Stimulated activated CD8-positive, alpha-beta memory T cell treated with anti-CD3 and anti-CD28 coated beads, Interleukin-15, amount 100 ng/mL, for 24 hours (primary cell): ENCODE measurements around the gene AMOTL2.

Source experiments
- DNase-seq: peaks from one replicate; pipeline ENCODE4 v3.0.0-alpha.2; 2020; ENCODE audit warnings: low read depth

AMOTL2 gene

DNA sequence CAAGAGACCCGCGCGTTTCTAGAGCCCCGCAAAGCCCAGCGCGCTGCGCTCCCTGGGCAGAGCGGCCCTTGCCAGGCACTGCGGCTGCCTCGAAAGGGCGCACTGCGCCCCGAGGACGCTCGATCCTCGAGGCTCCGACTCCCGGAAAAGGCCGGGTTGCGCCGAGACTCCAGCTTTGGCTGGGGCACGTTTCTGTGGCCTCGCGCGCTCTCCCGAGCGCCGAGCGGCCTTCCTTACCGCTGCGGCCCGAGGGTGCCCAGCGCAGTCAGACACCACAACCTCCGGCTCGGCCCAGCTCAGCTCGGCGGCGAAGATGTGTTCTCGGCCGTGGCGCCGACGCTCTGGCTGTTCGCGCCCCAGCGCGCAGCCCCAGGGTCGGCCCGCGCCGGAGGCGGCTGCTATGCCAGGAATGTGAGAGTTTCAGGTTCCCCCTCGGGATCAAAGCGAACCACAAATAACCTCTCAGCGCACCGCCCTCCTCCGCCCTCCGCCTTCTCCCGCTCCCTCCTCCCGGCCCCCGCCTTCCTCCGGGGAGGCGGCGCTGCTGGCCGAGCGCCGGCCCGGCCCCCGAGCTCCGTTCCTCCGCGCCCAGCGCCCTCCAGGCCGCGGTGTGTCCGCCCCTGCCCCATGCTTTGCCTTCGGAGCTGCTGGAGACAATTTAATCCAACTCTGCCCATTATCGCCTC, at the start of gene AMOTL2:
Gene AMOTL2, minus strand, starts transcription at position 343 of the 686 bp plus-strand sequence. CDS start 3,014 bp downstream, outside the sequence.
- DNase-seq: no peak

DNA sequence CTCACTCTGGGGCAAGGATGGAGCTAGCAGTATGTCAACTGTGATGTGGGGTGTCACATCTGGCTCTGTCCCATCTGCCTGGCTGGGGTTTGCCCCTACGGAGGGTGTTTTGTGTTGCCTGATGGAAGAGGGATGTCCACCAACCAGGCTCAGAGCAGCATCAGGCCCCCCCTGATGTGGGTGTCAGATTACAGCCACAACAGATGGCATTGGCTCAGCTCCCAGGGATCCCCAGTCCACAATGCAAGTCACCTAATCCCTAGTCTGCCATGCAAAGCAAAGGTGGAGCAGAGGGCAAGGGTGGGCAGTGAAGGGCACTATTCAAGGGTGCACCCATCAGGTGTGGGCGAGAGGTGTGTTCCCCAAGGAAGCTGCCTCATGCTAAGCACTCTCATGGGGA, 48.9 kb upstream of the AMOTL2 start:
- no peak for DNase-seq

DNA sequence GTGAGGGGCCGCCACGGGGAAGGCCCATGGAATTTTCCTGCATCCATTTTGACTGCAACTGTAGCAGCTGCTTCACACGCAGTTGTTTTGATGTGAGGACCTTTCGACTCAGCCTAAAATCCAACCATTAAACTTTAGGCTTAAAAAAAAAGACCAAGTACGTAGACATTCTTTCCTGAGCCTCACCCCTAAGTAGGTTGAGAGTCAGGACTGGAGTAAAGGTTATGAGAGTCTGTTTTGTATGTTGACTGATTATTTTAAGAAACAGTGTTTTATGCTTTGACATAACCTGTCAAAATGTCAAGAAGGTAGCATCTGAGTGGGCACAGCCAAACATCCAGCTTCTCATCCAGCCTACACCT, 45.7 kb upstream of the AMOTL2 start:
- DNase-seq: no peak

DNA sequence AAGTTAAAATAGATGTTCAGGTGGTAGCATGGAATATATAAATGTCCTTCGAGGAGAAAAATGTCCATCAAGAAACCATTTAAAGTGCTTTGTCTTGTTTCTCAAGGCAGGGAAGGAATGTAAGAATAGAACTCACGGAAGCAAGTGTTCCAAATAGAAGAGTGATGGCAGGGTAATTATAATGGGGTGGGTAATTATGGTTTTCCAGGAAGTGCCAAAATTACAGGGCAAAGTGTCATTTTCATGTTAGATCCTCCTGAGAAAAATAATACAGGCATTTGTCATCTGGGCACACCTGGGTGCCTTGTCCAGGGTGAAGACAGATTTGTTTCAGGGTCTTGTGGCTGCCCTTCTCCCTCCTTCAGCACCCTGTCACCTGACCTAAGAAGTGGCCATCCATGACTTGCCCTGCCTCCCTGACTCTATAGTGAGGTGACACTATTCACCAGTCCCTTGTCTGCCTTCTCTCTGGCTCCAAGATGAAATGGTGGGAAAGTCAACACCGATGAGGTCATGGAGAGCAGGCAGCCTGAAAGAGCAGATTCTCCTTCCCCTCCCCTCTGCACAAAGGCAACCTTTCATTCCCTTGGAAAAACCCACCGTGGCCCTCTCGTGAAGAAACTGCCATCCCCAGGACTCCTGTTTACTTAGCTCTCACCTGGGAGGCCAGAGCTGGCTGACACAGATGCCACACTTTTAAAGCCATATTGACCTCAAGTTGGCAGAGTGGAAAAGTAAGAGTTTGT, 45.1 kb upstream of the AMOTL2 start:
- DNase-seq: no peak

DNA sequence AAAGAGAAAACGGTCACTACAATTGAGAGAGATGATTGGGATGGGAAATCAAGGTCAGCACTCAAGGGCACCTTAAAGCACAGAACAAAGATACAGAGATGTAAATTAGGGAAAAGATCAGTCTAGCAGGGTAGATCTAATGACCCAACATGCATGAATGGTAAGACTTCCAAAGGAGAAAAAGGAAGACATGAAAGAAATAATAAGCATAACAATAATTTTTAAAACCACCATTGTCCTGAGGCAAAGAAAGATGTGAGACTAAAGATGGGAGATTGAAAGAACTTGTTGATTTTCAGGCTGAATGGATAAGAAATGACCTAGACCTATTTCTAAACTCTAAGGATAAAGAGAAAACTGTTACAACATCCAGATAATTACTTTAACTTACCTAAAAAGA, 34.8 kb upstream of the AMOTL2 start:
- no peak for DNase-seq

DNA sequence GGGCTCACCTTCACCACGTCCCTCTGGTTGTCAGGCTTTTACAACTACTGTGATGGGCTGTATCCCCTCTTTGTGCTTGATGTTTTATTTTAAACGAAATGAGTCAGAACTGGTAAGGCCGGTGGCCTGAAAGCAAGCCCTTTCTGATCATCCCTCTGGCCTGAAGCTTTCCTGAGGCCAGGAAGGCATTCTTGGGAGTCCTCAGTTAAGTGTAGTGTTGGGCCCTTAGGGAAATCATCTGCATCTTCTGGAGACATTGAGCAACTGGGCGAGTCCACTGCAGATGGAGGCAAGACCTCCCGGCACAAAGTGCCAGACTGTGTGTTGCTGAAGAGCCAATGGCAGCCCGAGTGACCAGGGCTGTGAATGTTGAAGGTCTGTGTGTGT, 33.0 kb upstream of the AMOTL2 start:
- DNase-seq: no peak

DNA sequence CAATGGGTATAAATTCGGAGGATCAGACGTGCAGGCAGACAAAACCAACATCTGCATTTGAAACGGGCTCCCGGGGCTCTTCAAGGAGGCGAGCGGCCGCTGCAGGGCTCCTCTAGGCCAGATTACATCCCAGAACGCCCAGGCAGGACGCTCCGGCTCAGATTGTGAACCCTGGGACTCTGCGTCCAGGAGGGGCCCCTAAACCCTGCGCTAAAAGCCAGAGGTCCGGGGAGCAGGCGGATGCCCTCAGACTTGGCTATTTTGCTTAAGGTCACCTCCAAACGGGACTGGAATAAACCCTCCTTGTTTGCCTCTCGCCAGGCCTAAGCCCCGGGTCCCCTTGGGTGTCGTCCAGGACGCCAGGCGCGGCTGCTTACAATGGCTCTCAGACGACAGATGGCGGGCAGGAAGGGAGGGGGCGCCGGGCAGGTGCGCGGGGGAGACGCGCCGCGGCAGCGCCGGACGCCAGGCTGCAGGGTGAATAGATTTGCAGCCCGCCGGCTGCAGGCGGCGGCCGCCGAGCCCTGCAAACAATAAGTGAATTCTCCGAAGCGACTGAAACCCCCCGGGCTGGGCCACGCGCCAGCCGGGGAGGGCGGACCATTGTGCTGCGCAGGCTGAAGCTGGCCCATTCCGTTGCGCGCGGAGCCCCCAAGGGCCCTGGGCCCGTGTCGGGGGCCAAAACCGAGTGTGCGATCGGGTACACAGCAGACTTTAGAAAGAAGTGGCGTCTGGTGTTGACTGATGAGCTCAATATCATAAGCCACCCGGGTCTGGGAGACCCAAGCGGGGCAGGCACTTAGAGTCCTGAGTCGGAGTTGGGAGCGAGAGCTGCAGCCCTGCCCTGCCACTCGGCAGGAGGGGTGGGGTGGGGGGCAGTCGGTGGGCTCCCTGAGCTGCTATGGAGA, 32.3 kb upstream of the AMOTL2 start:
- DNase-seq: no peak

DNA sequence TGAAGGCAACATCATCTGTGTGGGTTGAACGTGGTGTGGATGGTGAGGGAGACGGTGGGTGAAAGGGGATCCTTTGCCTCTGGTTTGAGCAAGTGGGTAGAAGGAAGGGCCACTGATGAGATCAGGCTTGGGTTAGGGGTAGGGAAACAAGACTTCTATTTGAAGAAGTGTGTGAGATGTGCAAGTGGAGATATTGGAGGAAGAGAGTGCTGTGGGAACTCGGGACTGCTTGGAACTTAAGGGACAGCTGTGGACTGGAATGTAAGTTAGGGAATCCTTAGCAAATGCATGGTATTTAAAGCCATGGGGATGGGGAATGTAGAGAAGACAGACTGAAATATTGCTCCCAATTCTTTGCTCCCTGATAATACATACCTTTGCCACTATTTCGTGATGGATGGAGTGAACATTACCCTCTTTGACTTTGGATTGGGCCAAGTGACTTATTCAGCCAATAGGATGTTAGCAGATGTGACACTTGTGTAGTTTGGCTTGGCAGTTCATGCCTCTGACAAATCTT, 30.2 kb upstream of the AMOTL2 start:
- no peak for DNase-seq

DNA sequence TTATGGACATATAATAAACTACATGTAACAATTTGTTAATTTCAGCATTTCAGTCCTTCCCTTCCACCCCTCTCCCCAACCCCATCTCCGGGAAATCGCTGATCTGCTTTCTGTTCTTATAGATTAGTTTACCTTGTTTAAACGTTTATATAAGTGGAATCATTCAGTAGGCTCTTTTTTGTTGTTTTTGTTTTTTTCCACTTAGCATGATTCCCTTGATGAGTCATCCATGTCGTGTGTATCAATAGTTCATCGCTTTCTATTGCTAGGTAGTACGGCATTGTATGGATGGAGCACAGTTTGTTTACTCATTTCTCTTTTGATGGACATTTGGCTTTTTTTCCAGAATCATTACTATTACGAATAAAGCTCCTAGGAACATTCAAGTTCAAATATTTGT, 23.5 kb upstream of the AMOTL2 start:
- no peak for DNase-seq

DNA sequence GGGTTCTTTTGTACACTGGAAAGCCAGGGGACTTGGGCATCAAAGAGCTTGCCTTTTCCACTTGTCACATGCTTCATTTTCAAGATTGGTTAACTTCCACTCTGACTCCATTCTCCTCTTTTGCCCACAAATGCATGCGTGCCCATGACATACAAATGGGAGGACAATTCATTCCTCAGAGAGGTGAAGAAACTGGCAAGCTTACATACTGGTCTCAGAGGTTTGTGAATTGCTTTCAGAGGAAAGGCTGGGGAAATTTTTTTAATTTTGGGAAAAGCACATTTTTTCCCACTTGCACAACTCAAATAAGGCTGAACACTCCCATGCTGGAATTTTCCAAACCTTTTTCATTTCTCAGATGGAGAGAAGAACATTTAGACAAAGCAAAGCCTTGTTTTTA, 20.9 kb upstream of the AMOTL2 start:
- DNase-seq: no peak

DNA sequence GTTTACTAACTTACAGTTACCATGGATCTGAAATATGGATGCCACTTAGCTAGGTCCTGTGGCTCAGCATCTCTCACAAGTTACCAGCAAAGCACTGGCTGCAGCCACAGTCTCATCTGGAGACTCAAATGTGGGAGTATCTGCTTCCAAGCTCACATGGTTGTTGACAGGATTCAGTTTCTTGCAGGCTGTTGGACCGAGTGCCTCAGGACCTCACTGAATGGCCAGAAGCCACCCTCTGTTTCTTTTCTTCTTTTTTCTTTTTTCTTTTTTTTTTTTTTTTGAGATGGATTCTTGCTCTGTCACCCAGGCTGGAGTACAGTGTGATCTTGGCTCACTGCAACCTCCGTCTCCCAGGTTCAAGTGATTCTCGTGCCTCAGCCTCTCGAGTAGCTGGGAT, 20.1 kb upstream of the AMOTL2 start:
- DNase-seq: no peak

DNA sequence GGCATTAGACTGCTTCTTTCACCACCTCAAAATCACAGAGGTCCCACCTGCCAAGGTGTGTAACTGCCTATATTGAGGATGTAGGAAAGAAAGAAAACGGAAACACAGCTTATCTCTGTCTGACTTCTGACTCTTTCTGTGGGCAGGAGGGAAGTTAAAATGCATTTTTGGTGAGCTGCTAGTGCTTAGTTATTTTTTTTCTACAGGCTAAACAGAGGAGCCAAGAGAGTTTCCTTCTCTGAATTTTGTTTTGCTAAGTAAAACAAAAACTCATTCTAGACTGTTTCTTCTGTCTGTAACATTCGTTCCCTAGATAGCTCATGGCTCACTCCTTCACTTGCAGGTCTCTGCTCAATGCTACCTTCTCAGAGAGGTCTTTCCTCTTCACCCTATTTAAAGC, 18.8 kb upstream of the AMOTL2 start:
- DNase-seq: no peak

DNA sequence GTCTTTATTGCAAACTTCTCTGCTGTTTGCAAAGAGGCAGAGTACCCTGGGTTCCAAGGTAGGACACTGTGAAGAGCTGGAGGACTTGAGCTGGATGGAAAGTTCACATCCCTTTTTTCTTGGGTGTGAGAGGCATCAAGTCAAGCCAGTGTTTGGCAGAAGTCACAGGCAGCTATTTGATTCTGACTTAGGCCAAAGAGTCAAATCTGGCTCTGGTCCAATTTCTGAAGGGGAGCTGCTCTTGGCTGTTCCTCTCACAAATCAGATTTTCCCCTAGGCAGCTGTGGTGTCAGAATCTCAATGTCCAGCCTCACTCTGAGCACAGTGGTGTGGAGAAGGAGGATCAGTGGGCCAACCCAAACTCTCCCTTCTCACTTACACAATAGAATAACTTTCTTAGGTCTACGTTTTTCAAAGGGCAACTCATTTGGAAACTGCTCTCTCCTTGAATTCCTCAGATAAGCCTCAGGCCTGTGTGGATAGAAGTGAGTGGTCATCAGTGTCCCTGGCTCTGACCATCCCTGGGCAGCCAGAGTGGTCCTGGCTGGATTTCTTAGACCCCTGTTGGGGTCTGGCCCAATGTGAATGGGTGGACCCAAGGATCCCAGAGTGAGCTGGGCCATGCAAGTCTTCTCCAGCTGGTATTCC, 18.2 kb upstream of the AMOTL2 start:
- DNase-seq: no peak

DNA sequence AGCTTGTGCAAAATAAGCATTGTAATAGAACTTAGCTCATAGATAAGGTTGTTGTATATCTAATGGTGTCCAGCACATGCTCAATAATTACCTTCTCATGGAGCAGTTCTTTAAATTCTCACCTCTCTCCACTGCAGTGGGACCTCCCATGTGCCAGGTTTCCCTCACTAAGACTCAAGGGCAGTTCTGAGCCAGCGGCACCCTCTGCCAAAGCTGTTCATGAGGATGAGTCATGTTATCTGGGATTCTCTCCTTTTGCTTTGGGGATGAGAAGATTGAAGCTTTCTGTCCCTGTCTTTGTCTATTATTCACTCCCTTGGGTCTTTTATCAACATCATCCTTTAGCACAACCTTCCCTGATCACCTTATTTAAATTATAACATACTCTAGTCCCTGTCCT, 15.6 kb upstream of the AMOTL2 start:
- no peak for DNase-seq

DNA sequence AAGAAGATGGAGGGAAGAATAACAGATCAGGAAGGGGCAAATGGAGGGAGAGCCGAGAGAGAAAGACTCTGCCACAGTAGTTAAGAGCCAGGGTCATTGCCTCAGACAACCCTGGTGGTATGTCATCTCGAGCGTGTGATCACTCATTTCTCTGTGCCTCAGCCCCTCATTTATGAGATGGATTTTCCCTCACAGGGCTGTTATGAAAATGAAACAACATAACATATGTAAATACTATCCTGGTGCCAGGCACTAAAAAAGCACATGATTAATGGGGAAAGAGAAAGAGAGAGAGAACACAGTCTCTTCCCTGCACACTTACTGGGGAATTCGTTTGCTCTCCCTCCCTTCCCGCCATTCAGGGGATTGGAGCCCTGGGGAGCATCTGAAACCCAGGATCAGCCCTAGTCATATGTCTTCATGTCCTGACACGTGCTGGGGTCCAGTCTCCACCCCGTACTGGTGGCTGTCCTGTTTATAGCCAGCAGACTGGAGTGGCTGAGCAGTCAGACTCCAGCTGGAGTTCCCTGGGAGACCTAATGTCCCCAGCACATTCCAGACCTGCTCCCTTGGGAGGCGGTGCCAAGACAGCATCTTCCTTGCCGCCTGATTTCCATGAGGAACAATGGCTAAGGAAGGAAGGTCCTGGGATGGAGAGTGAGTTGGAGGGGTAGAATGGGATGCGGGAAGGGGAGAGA, 14.7 kb upstream of the AMOTL2 start:
- DNase-seq: no peak

DNA sequence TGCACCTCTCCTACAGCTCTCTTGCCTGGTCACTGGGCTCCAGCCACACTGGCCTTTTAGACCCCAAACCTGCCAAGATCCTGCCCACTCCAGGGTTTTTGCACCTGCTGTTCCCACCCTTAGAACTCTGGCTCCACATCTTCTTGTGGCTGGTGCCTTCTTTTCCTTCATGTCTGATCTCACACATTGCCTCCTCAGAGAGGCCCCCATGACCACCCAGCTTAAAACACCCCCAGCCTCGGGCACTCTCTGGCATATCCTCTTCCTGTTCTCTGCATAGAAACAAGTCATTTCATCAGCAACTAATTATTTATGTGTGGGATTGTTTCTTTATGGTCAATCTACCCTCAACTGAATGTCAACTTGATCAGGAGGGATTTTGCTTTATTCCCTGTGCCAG, 14.0 kb upstream of the AMOTL2 start:
- no peak for DNase-seq

DNA sequence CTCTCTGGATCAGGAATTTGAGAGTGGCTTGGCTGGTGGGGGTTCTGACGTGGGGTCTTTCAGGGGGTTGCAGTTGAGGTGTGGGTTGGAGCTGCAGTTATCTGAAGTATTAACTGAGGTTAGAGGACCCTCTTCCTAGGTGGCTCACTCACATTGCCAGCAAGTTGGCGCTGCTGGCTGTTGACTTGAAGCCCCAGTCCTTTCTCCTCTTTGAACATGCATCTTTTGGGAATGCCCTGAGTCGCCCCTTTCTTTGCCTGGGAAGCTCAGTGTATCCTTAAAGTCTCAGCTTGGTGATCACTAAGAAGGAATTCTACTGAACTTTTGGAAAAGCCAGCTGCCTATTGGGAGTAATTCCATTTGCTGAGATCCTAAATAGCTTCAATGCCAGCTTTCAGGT, 13.0 kb upstream of the AMOTL2 start:
- no peak for DNase-seq

DNA sequence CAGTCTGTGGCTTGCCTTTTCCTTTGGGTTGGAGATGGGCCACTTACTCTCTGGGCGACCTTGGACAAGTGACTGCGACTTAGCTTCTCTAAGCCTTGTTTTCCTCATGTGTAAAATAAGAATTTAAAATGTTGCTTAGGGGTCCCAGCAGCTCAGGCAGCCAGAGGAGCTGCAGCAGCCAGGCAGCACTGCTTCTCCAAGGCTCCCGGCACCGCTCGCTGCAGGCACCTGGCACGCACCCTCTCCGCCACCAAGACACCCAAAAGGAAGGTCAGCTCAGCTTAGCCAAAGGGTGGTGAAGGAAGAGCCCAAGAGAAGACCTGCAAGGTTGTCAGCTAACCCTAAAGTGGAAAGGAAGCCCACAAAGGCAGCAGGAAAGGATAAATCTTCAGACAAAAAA, 10.7 kb upstream of the AMOTL2 start:
- DNase-seq: no peak

DNA sequence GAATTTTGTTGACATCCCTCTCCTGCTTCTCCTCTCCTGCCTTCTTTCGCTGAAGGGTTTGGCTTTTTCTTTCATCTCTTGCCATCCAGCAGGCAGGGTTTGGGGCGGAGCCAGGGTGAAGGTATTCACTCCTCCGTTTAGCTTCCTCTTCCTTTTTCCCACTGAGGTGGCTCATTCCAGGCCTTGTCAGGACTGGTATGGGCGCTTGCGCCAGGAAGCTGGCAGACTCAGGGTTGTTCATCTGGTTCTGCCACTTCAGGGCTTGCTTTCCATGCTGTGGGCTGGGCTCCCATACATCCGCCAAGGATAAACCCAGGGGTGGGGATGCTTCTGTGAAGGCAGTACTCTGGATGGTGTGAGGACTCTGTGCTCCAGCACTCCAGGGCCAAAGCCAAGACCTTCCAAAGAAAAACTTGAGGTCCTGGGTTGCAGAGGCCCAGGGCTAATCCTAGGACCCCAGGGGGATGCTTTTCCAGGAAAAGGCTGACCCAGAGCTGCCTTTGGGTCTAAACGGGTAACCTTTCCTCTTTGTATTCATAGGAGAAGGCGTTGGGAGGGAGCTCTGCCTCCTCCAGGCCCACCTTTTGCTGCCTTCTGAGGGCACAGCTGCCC, 7.7 kb upstream of the AMOTL2 start:
- no peak for DNase-seq

DNA sequence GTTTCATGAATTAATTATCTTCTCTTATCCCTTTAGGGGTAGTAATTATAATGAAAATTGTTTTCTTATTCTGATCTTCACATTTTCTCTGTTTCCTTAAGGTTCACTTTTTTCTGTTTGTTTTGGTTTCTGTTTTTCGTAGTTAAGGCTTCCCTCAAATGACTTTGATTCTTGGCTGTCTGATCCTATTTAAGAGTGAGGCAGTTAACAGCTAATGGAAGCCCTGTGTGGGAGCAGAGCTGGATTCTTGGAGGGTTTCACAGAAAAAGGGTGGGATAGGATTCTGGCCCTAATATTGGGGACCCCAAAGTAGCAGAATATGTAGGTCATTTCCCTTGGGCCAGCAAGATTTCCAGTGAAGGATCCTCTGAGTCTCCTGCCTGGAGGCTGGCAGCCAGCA, 6.8 kb upstream of the AMOTL2 start:
- no peak for DNase-seq

DNA sequence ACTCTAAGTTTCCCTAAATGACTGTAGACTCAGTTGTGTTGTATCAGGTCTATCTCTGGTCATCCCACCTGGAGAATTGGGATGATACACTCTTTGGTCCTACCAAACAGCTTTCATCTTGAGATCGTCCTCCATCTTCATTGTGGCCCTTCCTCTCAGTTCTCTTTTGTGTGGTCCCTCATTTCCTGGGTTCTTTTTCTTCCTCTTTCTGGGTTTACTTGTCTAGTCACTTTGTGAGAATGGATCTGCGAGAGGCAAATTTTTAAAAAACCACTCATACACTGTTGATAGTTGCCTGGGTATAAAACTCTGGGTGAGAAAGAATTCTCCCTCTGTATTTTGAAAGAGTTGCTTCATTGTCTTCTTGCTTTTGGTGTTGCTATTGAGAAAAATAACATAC, 6.0 kb upstream of the AMOTL2 start:
- no peak for DNase-seq
